ENCODE results near the gene AHDC1. TPM values are rescaled to one million over a fixed set of nuclear protein-coding genes. Genes with fewer than 3 reads are reported as not detected.

The AHDC1 gene
- total and polyA plus RNA-seq, 9 of the 15 experiments (the other 6 are each of a cell fraction or from before 2014, with no cell fraction given), result 0.21 to 36.4 (median 4.7) TPM

- no peak for TF ChIP-seq CTCF (IDR thresholded peaks at IDR 0.05 in 2 of 3, conservative IDR thresholded peaks at IDR 0.05 in 1 of 3; ENCODE audit: insufficient read depth in 2 of 3, low read depth in 1 of 3, low read length in 3 of 3)
- no peak for TF ChIP-seq NRF1 (conservative IDR thresholded peaks at IDR 0.05 in 1 of 2, IDR thresholded peaks at IDR 0.05 in 1 of 2)
- TF ChIP-seq ZNF699 (CRISPR knock-in tag; IDR thresholded peaks at IDR 0.05; ENCODE audit: insufficient replicate concordance), result peak; percentile 18
- TF ChIP-seq ZNF655 (CRISPR knock-in tag; IDR thresholded peaks at IDR 0.05), result no peak
- no peak for TF ChIP-seq SREBF1 (IDR thresholded peaks at IDR 0.05; ENCODE audit: borderline replicate concordance, low read depth, low read length)
- TF ChIP-seq ZNF12 (CRISPR knock-in tag; IDR thresholded peaks at IDR 0.05), result peak; percentile 60
- no peak for TF ChIP-seq ZBTB2 (IDR thresholded peaks at IDR 0.05)
- no peak for TF ChIP-seq ZNF174 (CRISPR knock-in tag; IDR thresholded peaks at IDR 0.05)
- TF ChIP-seq ZNF316 (IDR thresholded peaks at IDR 0.05), result peak; percentile 9; the same call in 1 of the 2 replicates
- TF ChIP-seq MCM3 (IDR thresholded peaks at IDR 0.05), result no peak
- peak; percentile 42; the same call in 1 of the 2 replicates for TF ChIP-seq ZNF282 (CRISPR knock-in tag; IDR thresholded peaks at IDR 0.05)
- TF ChIP-seq POLR2H (tag; IDR thresholded peaks at IDR 0.05; ENCODE audit: low read depth), result no peak
- no peak for TF ChIP-seq ZHX1 (conservative IDR thresholded peaks at IDR 0.05; ENCODE audit: low read length)
- TF ChIP-seq ZNF408 (CRISPR knock-in tag; IDR thresholded peaks at IDR 0.05; ENCODE audit: low read depth), result no peak
- TF ChIP-seq ZNF398 (CRISPR knock-in tag; IDR thresholded peaks at IDR 0.05), result no peak
- TF ChIP-seq ZNF57 (CRISPR knock-in tag; IDR thresholded peaks at IDR 0.05), result no peak
- TF ChIP-seq ARID3A (IDR thresholded peaks at IDR 0.05; ENCODE audit: borderline replicate concordance, low read depth, low read length), result no peak
Observed at GRCh38 chr1:27489501-27489972, 114.4 kb downstream of the AHDC1 start (continued).

Data from K562 (cell line).